Measurements from ENCODE around the gene RABGAP1.

The RABGAP1 gene

DNA sequence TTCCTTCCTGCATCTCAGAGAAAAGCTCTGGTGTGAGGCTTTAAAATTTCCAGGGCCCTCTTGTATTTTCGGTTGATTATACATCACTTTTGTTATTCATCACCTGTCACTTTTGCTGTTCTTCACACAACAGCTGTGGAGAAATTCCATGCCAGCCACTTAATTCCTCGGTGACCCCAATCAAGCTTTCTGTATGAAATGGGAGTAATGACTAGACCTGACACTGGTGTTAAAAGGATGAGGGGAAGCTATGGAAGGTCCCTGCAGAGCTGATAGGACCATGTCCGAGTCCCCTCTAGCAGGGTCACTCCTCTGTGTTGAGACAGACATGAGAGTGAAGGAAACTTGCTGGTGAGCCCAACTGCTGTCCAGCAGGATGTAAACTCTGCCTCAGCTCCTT, 152.3 kb downstream of the RABGAP1 start:
- in situ Hi-C loops (cut with MboI; ENCODE audit: low pct_unique_long_range_greater_than_20kb, low sequenced_read_pairs) = no loop called here
- no peak for DNase-seq

GRCh38 chr9:123096987-123097386, 156.2 kb downstream of the RABGAP1 start:
- in situ Hi-C loops (cut with MboI; ENCODE audit: low pct_unique_long_range_greater_than_20kb, low sequenced_read_pairs) = no loop called here
- DNase-seq = no peak

GRCh38 chr9:123097430-123098095, 156.7 kb downstream of the RABGAP1 start:
- DNase-seq = no peak
- in situ Hi-C loops (cut with MboI; ENCODE audit: low pct_unique_long_range_greater_than_20kb, low sequenced_read_pairs) = no loop called here

DNA sequence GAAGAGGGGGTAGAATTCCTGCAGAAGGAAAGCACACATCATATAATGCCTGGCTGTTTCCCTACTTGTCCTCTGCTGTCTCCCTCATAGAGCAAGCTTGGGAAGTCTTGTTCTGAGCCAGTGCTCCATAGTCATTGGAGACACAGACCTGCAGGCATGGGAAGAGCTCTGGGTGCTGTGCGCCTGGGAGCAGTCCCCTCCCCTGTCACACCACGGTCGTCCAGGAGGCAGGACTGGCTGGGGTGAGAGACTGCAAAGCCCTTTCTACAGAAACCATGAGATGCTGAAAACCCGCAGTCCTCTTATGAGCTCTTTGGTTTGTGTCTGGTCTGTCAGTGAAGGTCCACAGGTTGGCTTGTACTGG, 157.3 kb downstream of the RABGAP1 start:
- no peak for DNase-seq
- in situ Hi-C loops (cut with MboI; ENCODE audit: low pct_unique_long_range_greater_than_20kb, low sequenced_read_pairs) = no loop called here

DNA sequence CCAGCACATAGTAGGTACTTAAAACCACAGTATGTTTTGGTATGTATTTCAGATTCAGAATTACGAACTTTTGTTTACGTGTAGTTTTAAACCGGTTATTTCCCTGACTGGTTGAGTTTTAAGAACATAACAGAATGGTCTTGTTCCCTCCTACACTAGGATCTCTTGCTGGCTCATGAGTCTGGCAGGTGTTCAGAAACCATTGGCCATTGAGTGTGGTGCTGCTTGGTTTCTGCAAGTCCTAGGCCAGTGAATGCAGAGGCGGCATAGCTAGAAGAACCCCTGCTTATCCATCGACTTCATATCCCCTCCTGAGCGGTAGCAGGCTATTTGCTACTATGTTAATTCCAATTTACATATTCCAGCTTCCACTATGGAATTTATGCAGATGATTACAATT, 158.2 kb downstream of the RABGAP1 start:
- DNase-seq = no peak
- in situ Hi-C loops (cut with MboI; ENCODE audit: low pct_unique_long_range_greater_than_20kb, low sequenced_read_pairs) = no loop called here

GRCh38 chr9:123099548-123099947, 158.7 kb downstream of the RABGAP1 start:
- DNase-seq = no peak
- in situ Hi-C loops (cut with MboI; ENCODE audit: low pct_unique_long_range_greater_than_20kb, low sequenced_read_pairs) = no loop called here

DNA sequence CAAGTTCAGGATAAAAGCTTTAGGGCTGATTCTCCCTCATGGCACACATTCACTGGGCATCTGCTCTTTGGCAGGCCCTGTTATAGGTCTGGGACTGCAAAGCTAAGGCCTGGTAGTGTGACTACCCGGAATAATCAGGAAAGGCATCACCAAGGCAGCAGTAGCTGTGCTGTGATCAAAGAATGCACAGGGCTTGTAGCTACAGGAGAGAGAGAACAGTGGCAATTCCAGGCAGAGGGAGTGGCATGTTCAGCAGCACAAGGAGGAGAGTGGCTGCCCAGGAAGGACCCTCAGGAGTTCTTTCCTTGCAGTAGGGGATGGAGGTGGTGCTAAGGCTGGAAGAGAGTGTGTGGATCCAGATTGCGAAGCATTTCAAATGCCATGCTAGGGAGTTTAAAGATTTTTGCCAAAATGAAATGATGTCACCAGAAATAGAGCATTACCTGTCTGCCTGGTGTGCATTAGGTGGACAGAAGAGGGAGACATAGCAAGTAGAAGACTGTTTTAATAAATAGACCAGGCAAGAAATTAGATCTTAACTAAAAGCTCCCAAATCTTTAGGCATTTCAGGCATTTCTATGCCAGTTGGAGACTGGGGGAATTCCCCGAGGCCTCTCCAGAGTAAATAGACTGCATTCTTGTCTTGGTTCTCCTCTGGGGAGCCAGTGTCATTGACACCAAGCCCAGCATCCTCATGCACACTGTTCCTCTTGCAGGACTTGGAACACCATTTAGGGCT, 161.7 kb downstream of the RABGAP1 start:
- peak; percentile 11 for DNase-seq
- in situ Hi-C loops (cut with MboI; ENCODE audit: low pct_unique_long_range_greater_than_20kb, low sequenced_read_pairs) = no loop called here

GRCh38 chr9:123104807-123105206, 164.0 kb downstream of the RABGAP1 start:
- no peak for DNase-seq
- in situ Hi-C loops (cut with MboI; ENCODE audit: low pct_unique_long_range_greater_than_20kb, low sequenced_read_pairs) = no loop called here

DNA sequence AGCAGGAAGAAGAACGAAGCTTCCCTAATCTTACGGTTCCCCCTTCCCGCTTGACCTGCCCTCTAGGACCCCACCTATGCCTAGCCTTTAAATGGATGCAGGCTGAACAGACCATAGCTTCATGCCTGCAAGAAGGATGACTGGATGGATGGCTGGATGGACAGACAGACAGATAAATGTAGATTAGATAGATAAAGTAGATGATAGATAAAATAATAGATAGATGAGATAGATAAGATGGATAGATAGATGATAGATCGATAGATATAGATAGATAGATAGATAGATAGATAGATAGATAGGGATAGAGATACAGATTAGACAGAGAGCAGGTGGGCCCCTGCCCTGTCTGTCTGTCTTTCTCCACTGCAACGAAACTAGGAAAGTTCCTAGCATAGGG, 164.7 kb downstream of the RABGAP1 start:
- no peak for DNase-seq
- in situ Hi-C loops (cut with MboI; ENCODE audit: low pct_unique_long_range_greater_than_20kb, low sequenced_read_pairs) = no loop called here

DNA sequence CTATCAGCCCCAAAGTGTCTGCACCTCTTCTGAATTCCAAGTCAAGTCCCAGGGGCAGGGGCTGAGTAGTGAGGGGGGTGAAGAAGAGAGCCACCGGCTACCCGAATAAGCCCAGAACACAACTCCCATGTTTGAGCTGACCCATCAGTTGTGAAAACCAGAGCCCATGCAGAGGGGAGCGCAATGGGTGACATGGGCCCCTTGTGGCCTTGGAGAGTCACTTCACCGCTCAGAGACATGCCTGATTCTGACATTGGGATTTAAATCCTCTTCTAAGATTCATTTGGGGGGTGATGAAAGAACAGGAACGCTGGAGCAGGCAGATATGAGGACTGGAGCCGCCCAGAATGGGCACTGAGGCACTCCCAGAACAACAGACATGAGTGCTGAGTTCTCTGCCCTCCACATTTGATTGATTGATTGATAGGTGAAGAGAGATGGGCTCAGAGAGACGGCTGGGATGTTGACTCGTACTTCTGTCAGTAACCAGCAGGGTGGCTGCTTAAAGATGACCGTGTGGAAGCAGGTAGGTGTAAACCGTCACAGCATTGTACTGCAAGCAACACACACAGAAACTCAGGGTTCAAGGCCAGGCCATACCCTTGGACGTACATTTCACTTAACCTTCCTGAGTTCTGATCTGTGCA, 166.9 kb downstream of the RABGAP1 start:
- in situ Hi-C loops (cut with MboI; ENCODE audit: low pct_unique_long_range_greater_than_20kb, low sequenced_read_pairs) = no loop called here

DNA sequence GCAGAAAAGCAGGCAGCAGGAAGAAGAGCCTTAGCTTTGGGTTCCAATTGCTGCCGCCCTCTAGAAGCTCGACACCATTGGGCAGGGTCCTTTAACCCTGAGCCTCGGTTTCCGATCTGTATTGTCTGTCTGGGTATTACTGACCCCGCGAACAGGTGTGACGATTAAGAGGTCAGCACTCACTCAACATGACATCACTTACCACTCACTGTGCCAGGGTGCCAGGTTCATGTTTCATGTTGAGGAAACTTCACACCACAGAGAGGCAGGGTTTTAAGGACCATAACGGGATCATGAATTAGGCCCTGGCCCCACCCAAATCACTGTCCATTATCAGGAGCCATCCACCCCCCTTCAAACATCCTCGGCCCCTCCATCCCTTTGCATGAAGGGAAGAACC, 168.2 kb downstream of the RABGAP1 start:
- in situ Hi-C loops (cut with MboI; ENCODE audit: low pct_unique_long_range_greater_than_20kb, low sequenced_read_pairs) = no loop called here
- DNase-seq = no peak

More for the DNA sequence above, 166.9 kb downstream of the RABGAP1 start:
- DNase-seq = no peak

- no peak for DNase-seq
- in situ Hi-C loops (cut with MboI; ENCODE audit: low pct_unique_long_range_greater_than_20kb, low sequenced_read_pairs) = no loop called here
Measured at GRCh38 chr9:123109540-123110279, 168.9 kb downstream of the RABGAP1 start.

- in situ Hi-C loops (cut with MboI; ENCODE audit: low pct_unique_long_range_greater_than_20kb, low sequenced_read_pairs) = no loop called here
- DNase-seq = no peak
Measured at GRCh38 chr9:123111427-123112014, 170.7 kb downstream of the RABGAP1 start.

- in situ Hi-C loops (cut with MboI; ENCODE audit: low pct_unique_long_range_greater_than_20kb, low sequenced_read_pairs) = no loop called here
- DNase-seq = no peak
Measured at GRCh38 chr9:123112015-123112975, 171.5 kb downstream of the RABGAP1 start.

GRCh38 chr9:123113185-123113584, 172.4 kb downstream of the RABGAP1 start:
- DNase-seq = no peak

DNA sequence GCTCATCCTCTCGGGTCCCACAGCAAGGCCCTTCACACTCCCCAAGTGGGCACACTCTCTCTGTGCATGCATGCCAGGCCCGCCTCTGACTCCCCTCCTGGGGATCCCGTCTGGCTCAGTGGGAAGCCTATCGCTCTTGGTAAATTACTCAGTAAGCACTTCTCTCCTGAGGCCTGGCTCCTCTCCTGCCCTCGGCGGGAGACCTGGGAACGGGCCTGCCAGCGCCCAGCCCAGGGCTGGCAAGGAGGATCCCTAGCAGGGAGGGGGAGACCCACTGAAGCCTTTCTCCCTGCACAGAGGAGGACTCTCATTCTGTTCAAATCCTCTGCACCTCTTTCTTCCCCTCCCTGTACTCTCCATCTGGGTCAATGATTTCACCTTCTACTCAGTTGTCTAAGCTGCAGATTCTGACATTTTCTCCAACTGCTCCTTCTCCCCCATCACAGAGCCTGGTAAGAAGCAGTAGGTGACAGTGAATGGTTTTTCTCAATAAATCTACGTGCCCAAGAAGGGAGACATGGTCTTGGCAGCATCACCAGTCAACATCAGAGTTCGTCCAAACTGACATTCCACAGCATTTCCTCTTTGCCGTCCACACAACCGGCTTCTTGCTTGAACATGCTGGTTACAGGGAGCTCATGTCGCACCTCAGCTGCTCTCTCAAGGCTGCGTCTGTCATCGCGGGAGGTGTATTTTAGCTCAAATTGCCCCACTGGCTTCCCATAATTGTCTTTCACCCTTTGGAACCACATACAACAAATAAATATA, 174.5 kb downstream of the RABGAP1 start:
- in situ Hi-C loops (cut with MboI; ENCODE audit: low pct_unique_long_range_greater_than_20kb, low sequenced_read_pairs) = no loop called here
- DNase-seq = no peak

More at GRCh38 chr9:123113185-123113584, 172.4 kb downstream of the RABGAP1 start:
- in situ Hi-C loops (cut with MboI; ENCODE audit: low pct_unique_long_range_greater_than_20kb, low sequenced_read_pairs) = no loop called here

- DNase-seq = no peak
- in situ Hi-C loops (cut with MboI; ENCODE audit: low pct_unique_long_range_greater_than_20kb, low sequenced_read_pairs) = no loop called here
Measured at GRCh38 chr9:123116036-123116435, 175.2 kb downstream of the RABGAP1 start.

DNA sequence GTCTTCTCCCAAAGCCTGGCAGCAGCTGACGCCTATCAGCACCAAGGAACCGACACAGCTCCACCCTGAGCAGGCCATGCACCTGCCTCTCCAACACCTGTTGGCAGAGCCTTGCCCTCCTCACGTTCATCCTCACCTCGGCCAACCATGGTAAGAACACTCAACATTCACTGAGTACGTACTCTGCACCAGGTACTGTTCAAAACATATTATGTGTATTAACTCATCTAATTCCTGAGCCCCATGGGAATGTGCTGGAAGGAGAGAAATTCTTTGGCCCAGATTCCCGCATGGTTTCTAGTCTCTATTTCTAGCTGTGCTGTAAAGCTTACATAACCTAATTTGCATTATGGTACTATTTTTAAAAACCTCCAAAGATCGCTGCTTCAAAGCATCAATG, 178.7 kb downstream of the RABGAP1 start:
- in situ Hi-C loops (cut with MboI; ENCODE audit: low pct_unique_long_range_greater_than_20kb, low sequenced_read_pairs) = no loop called here
- no peak for DNase-seq

Measured in KBM-7 (cell line).